ENCODE measurements around the gene DNAJA4.
A peak's percentile ranks its signal among the peaks of the same experiment; 100 is the strongest.

The DNAJA4 gene

DNA sequence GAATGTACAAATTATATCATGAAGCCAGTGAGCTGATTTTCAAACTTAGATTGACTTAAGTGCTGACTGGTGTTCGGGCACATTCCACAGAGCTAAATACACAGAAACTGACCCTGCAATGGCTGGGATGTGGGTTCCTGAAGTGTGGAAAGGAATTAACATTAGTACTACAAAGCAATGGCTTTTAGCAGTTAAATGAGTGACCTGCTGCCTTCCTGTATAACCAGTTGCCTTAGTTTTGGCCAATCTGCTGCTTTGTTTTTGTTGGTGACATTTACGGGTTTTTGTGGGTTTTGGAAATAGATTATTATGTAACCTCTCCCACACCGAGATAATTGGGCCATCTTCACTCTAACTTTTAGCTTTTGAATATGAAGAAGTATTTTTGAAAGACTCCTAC lies 37.5 kb downstream of the DNAJA4 start:
- Histone ChIP-seq H3K4me3 (ENCODE audit: low read length) (no peak overlapping the region), H3K27me3 (ENCODE audit: insufficient read depth, low read length) (no peaks in the 10 kb centered on the region), H3K36me3 (ENCODE audit: insufficient read depth, low read length) (no peaks in the 10 kb centered on the region), H3K9me3 (ENCODE audit: low read length) (no peaks in the 10 kb centered on the region), H3K4me1 (ENCODE audit: insufficient read depth, low read length) (peaks cover 14% of the 10 kb centered on the region), H2AFZ (ENCODE audit: low read depth, low read length) (no peak overlapping the region)

DNA sequence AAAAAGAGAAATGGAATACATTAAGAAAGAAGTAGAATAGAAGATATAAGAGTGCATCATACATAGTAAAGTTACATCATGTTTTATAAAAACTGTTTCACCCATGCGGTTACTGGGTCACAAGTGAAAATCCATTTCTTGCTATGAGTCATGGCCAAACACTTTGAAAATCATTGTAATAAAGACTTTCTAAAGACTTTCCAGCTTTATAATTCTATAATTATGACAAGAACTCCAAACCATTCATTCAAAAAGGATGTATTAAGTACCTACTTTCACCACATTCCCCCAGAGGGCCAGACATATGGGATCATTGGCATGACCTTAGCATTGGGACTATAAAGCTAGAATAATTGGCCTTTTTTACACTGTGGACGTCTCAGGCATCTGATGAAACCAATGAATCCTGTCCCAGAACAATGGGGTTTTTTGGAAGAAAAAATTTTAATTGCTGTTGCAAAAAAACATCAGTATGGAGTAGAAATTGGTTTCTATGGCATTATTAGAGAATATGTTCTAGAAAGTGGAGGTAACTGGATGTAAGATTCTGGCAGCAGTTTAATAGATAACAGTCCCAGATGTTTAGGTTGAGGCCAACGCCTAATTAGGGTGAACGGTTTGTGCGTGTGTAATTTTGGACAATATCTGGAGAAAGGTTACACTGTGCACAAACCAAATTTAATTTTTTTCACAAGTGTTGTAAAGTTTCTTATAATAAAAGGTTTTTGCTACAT lies 38.4 kb downstream of the DNAJA4 start:
- peaks cover 19% of the 10 kb centered on the region for H3K4me1 ChIP-seq (ENCODE audit: insufficient read depth, low read length)

DNA sequence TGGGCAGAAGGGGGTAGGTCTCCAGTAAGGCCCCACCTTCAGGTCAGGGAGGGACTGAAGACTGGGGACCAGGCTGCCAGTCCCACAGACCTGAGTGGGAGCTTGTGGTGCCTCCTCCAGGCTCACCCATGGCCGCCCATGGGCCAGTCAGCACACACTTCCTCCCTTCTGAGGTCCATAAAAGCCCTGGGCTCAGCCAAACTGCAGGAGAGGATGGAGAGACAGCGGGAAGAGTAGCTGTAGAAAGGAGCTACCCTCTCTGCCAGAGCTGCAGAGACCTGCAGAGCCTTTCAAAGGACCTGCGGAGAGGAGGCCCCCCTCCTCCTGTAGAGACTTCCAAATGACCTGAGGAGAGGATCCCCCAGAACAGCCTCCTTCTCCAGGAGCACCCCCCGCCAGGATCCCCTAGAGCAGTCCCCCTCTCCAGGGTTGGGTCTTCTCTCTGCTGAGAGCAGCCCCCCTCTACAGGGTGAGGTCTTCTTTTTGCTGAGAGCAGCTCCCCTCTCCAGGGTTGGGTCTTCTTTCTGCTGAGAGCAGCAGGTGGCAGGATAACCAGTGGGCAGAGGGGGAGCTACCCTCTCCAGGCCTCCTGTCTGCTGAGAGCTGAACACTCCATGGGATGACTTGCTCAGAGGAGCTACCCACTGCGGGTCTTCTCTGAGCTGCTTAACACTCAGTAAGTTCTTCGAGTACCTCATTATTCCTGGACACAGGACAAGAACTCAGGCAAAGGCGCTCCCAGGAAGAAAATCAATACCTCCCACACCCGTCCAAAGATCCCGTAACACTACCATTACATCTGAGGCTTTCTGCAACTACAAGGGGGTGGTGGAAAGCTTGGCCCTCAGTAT lies 40.1 kb downstream of the DNAJA4 start:
- Histone ChIP-seq H3K4me3 (ENCODE audit: low read length) (no peak overlapping the region), H3K27me3 (ENCODE audit: insufficient read depth, low read length) (no peaks in the 10 kb centered on the region), H3K4me1 (ENCODE audit: insufficient read depth, low read length) (peaks cover 16% of the 10 kb centered on the region), H2AFZ (ENCODE audit: low read depth, low read length) (no peak overlapping the region), H3K36me3 (ENCODE audit: insufficient read depth, low read length) (no peaks in the 10 kb centered on the region), H3K9me3 (ENCODE audit: low read length) (no peaks in the 10 kb centered on the region)

More for the DNA sequence above, 38.4 kb downstream of the DNAJA4 start:
- no peak overlapping the region for H2AFZ ChIP-seq (ENCODE audit: low read depth, low read length)
- no peaks in the 10 kb centered on the region for H3K9me3 ChIP-seq (ENCODE audit: low read length)
- H3K27me3 ChIP-seq (ENCODE audit: insufficient read depth, low read length): no peaks in the 10 kb centered on the region
- no peaks in the 10 kb centered on the region for H3K36me3 ChIP-seq (ENCODE audit: insufficient read depth, low read length)
- no peak overlapping the region for H3K4me3 ChIP-seq (ENCODE audit: low read length)

DNA sequence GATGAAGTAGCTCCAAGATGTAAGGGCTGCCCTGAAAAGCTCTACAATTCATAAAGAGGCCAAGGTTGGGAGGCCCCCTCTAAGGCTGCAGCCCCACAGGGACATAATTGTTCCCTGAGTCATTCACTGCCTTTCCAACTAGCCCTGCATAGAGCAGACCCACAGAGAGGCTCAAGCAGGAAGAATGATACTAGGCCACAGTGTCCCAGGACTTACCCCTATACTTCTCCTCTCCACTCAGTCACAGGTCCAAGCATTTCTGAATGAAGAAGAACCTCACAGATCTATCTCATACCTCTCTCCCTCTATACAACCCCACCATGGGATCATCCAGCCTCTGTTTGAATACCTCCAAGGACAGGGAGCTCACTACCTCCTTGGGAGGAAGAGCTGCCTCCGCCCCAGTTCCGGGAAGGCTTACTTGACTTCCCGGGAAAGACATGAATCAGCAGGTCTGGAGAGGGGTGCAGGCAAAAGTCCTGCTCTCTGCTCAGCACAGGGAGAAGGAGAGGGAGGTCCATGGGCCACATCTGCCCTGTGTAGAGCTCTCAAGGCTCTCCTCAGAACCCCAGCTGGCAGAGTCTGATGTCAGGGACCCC lies 41.9 kb downstream of the DNAJA4 start:
- H3K4me1 ChIP-seq (ENCODE audit: insufficient read depth, low read length): peaks cover 18% of the 10 kb centered on the region

DNA sequence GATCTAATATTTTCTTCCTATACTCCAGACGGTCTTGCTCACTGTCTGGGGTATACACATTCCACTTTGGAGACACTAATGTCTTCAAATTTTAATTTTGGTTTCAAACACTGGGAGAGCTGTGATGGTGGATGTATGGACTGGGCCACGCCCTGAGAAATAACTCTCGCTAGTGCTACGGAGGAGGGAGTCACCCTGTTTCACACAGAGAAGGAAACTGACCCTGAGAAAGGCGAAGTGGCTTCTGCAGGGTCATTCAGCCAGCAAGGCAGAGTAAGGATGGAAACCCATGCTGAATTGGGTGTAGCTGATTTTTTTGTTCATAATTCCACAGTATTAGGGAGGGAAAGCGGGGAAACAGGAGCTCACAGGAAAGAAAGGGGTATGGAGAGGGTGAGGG lies 43.6 kb downstream of the DNAJA4 start:
- no peak overlapping the region for H2AFZ ChIP-seq (ENCODE audit: low read depth, low read length)
- no peaks in the 10 kb centered on the region for H3K9me3 ChIP-seq (ENCODE audit: low read length)
- H3K4me1 ChIP-seq (ENCODE audit: insufficient read depth, low read length): peaks cover 34% of the 10 kb centered on the region
- H3K36me3 ChIP-seq (ENCODE audit: insufficient read depth, low read length): no peaks in the 10 kb centered on the region
- no peak overlapping the region for H3K4me3 ChIP-seq (ENCODE audit: low read length)
- no peaks in the 10 kb centered on the region for H3K27me3 ChIP-seq (ENCODE audit: insufficient read depth, low read length)

More for the DNA sequence above, 41.9 kb downstream of the DNAJA4 start:
- H3K27me3 ChIP-seq (ENCODE audit: insufficient read depth, low read length): no peaks in the 10 kb centered on the region
- no peaks in the 10 kb centered on the region for H3K36me3 ChIP-seq (ENCODE audit: insufficient read depth, low read length)
- H2AFZ ChIP-seq (ENCODE audit: low read depth, low read length): no peak overlapping the region
- H3K4me3 ChIP-seq (ENCODE audit: low read length): no peak overlapping the region
- H3K9me3 ChIP-seq (ENCODE audit: low read length): no peaks in the 10 kb centered on the region

GRCh38 chr15:78308422-78309032 lies 44.2 kb downstream of the DNAJA4 start:
- Histone ChIP-seq H3K4me1 (ENCODE audit: insufficient read depth, low read length) (peaks cover 38% of the 10 kb centered on the region), H3K36me3 (ENCODE audit: insufficient read depth, low read length) (no peaks in the 10 kb centered on the region), H3K27me3 (ENCODE audit: insufficient read depth, low read length) (no peaks in the 10 kb centered on the region), H2AFZ (ENCODE audit: low read depth, low read length) (no peak overlapping the region), H3K4me3 (ENCODE audit: low read length) (no peak overlapping the region), H3K9me3 (ENCODE audit: low read length) (no peaks in the 10 kb centered on the region)

DNA sequence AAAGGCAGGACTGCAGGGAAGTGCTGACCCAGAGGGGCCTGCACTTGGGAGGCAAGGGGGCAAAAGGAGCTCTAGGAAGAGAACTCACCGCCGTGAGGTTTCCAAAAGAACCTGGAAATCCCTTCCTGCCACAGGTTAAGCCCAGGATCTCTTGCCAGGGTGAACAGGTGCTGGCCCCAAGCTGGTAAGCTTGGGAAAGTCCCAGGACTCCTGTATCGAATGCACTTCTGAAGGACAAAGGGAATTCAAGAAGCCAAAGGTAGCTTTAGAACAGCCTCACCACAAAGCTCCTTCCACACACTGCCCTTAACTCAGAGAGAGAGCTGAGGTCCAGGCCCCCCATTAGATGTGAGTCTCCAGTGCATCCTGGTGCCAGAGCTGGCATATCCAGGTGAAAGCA lies 46.9 kb downstream of the DNAJA4 start:
- H3K4me3 ChIP-seq (ENCODE audit: low read length): no peak overlapping the region
- no peaks in the 10 kb centered on the region for H3K9me3 ChIP-seq (ENCODE audit: low read length)
- H2AFZ ChIP-seq (ENCODE audit: low read depth, low read length): no peak overlapping the region
- no peaks in the 10 kb centered on the region for H3K36me3 ChIP-seq (ENCODE audit: insufficient read depth, low read length)
- no peaks in the 10 kb centered on the region for H3K27me3 ChIP-seq (ENCODE audit: insufficient read depth, low read length)
- peaks cover 47% of the 10 kb centered on the region for H3K4me1 ChIP-seq (ENCODE audit: insufficient read depth, low read length)

DNA sequence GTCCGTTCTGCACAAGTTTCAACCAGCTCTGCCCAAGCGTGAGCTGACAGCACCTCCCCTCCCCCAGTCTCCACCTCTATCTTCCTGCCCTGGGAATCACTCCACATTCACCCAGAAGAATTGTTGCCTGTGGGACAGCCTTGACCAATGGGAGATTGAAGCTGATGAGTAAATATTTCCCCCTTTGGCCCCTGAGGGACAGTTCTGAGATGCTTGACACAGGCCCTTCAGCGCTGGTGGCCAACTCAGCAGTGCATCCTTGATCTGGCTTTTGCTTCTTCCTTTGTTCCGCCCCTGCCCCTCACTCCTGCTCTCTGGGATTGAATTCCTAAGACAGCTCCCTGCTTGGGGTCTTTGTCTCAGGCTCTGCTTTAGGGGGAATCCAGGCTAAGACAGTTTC lies 48.2 kb downstream of the DNAJA4 start:
- no peaks in the 10 kb centered on the region for H3K36me3 ChIP-seq (ENCODE audit: insufficient read depth, low read length)
- no peaks in the 10 kb centered on the region for H3K27me3 ChIP-seq (ENCODE audit: insufficient read depth, low read length)
- peaks cover 48% of the 10 kb centered on the region for H3K4me1 ChIP-seq (ENCODE audit: insufficient read depth, low read length)
- no peak overlapping the region for H3K4me3 ChIP-seq (ENCODE audit: low read length)
- H2AFZ ChIP-seq (ENCODE audit: low read depth, low read length): no peak overlapping the region
- H3K9me3 ChIP-seq (ENCODE audit: low read length): no peaks in the 10 kb centered on the region

GRCh38 chr15:78312957-78313356 lies 48.6 kb downstream of the DNAJA4 start:
- Histone ChIP-seq H3K4me1 (ENCODE audit: insufficient read depth, low read length) (peaks cover 47% of the 10 kb centered on the region), H3K27me3 (ENCODE audit: insufficient read depth, low read length) (no peaks in the 10 kb centered on the region), H3K36me3 (ENCODE audit: insufficient read depth, low read length) (no peaks in the 10 kb centered on the region), H3K4me3 (ENCODE audit: low read length) (no peak overlapping the region), H3K9me3 (ENCODE audit: low read length) (no peaks in the 10 kb centered on the region), H2AFZ (ENCODE audit: low read depth, low read length) (no peak overlapping the region)

- Histone ChIP-seq H3K4me1 (ENCODE audit: insufficient read depth, low read length) (peaks cover 44% of the 10 kb centered on the region), H3K27me3 (ENCODE audit: insufficient read depth, low read length) (no peaks in the 10 kb centered on the region), H3K36me3 (ENCODE audit: insufficient read depth, low read length) (no peaks in the 10 kb centered on the region), H2AFZ (ENCODE audit: low read depth, low read length) (no peak overlapping the region), H3K9me3 (ENCODE audit: low read length) (no peaks in the 10 kb centered on the region), H3K4me3 (ENCODE audit: low read length) (no peak overlapping the region)
These were observed 49.0 kb downstream of the DNAJA4 start for GRCh38 chr15:78313383-78313782.

- no peaks in the 10 kb centered on the region for H3K36me3 ChIP-seq (ENCODE audit: insufficient read depth, low read length)
- H3K4me3 ChIP-seq (ENCODE audit: low read length): no peak overlapping the region
- no peak overlapping the region for H2AFZ ChIP-seq (ENCODE audit: low read depth, low read length)
- no peaks in the 10 kb centered on the region for H3K27me3 ChIP-seq (ENCODE audit: insufficient read depth, low read length)
- H3K9me3 ChIP-seq (ENCODE audit: low read length): no peaks in the 10 kb centered on the region
- H3K4me1 ChIP-seq (ENCODE audit: insufficient read depth, low read length): peaks cover 45% of the 10 kb centered on the region
These were observed 49.8 kb downstream of the DNAJA4 start for GRCh38 chr15:78314181-78314581.

DNA sequence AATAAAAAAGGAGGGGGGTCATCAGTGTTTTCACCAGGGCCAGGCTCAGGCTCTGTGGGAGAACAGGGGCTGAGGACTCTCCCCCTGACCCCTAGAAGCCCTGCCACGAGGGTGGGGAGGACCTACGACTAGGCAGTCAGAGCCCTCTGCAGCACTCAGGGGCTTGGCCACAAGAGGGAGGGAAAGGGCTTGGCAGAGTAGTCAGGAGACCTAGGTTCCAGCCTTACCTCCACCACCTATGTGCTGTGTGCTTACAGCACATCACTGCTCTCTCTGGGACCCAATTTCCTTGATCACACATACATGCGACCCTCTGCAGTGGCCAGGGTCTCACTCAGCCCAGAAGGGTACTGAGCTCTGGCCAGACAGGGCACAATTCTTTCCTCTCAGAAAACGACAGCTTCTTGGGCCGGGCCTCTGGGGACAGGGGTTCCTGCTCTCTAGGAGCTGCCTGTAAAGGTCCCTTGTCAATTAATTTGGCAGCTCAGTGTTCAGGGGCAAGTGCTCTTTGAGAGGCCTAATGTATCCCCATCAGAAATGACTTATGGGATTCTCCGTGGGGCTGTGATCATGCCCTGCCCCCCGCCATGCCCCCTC lies 51.4 kb downstream of the DNAJA4 start:
- Histone ChIP-seq H3K4me1 (ENCODE audit: insufficient read depth, low read length) (peaks cover 45% of the 10 kb centered on the region), H3K9me3 (ENCODE audit: low read length) (no peaks in the 10 kb centered on the region), H3K27me3 (ENCODE audit: insufficient read depth, low read length) (no peaks in the 10 kb centered on the region)

More for the DNA sequence above, 51.4 kb downstream of the DNAJA4 start:
- Histone ChIP-seq H3K4me3 (ENCODE audit: low read length) (no peak overlapping the region), H2AFZ (ENCODE audit: low read depth, low read length) (peak overlapping the region; percentile 72), H3K36me3 (ENCODE audit: insufficient read depth, low read length) (no peaks in the 10 kb centered on the region)

Data from neuron (in vitro differentiated cells).